ENCODE results near the gene ABCD2. TPM values are rescaled to one million over a fixed set of nuclear protein-coding genes. Genes with fewer than 3 reads are reported as not detected.
"Not testable (repeated sequence)": the region's sequence is repeated elsewhere in the genome, so short reads cannot be mapped to it uniquely, and the experiment has no call there.

ABCD2 gene
- polyA plus RNA-seq, 1 experiment = not detected

DNA sequence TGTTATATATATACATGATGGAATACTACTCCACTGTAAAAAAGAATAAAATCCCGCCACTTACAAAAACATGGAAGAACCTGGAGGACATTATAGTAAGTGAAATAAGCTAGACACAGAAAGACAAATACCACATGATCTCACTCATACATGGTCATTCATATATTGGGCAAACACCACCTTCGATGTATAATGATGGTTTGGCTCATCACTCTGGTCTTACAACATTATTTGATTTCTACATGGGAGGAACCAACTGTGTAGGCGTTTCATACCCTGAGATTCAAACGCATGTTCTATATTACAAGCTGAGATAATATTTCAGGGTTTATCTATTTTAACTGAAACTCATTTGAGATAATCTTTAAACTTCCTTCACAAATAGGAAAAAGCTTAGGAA is 48.3 kb downstream of the ABCD2 start:
- CTCF ChIA-PET = no interaction called here
- POLR2A ChIA-PET = no interaction called here
- no peak for TF ChIP-seq CTCF (IDR thresholded peaks at IDR 0.05; ENCODE audit: insufficient read depth, low read depth, low read length)
- Histone ChIP-seq H3K4me3 (ENCODE audit: low read depth, low read length) (no peak overlapping the region), H3K27me3 (ENCODE audit: control insufficient read depth, insufficient read depth, low read length) (no peaks in the 10 kb centered on the region), H3K36me3 (ENCODE audit: control insufficient read depth, insufficient read depth, low read length) (no peaks in the 10 kb centered on the region)
- DNase-seq (ENCODE audit: low read depth) = no peak

DNA sequence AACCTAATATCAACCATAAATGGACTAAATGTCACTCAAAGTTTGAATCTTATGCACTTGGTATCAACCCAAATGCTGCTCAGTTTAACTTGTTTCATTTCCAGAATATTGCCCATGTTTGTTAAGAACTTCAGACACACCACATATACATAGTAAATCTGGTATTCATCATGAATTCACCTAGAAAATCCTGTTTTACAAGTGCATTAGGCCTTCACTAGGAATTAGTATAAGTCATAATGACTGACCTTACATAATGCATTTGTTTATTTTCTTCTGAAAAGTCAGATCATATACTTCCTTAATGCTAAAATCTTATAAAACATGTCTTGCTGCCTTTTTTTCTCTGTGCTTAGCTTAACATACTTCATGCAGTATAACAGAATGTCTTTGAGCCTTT is 66.1 kb downstream of the ABCD2 start:
- TF ChIP-seq CTCF (IDR thresholded peaks at IDR 0.05; ENCODE audit: insufficient read depth, low read depth, low read length) = no peak
- ChIA-PET CTCF (no interaction called here), POLR2A (no interaction called here)
- Histone ChIP-seq H3K36me3 (ENCODE audit: control insufficient read depth, insufficient read depth, low read length) (no peaks in the 10 kb centered on the region), H3K27me3 (ENCODE audit: control insufficient read depth, insufficient read depth, low read length) (no peaks in the 10 kb centered on the region), H3K4me3 (ENCODE audit: low read depth, low read length) (no peak overlapping the region)
- DNase-seq (ENCODE audit: low read depth) = no peak

GRCh38 chr12:39544211-39544610 is 75.4 kb downstream of the ABCD2 start:
- CTCF ChIA-PET = interaction anchor here (1.8 kb wide), 1 partner anchor 179 kb away, joined by 4 read pairs; no protein-coding TSS in a partner anchor
- DNase-seq (ENCODE audit: low read depth); H3K36me3 ChIP-seq (ENCODE audit: control insufficient read depth, insufficient read depth, low read length); H3K27me3 ChIP-seq (ENCODE audit: control insufficient read depth, insufficient read depth, low read length); H3K4me3 ChIP-seq (ENCODE audit: low read depth, low read length); POLR2A ChIA-PET: not testable (repeated sequence)

- ChIA-PET CTCF (no interaction called here), POLR2A (no interaction called here)
- no peak overlapping the region for H3K4me3 ChIP-seq (ENCODE audit: low read depth, low read length)
- no peak for TF ChIP-seq CTCF (IDR thresholded peaks at IDR 0.05; ENCODE audit: insufficient read depth, low read depth, low read length)
- DNase-seq (ENCODE audit: low read depth) = no peak
- no peaks in the 10 kb centered on the region for H3K27me3 ChIP-seq (ENCODE audit: control insufficient read depth, insufficient read depth, low read length)
- no peaks in the 10 kb centered on the region for H3K36me3 ChIP-seq (ENCODE audit: control insufficient read depth, insufficient read depth, low read length)
Observed at GRCh38 chr12:39541471-39541870, 78.1 kb downstream of the ABCD2 start.

- POLR2A ChIA-PET = no interaction called here
- H3K4me3 ChIP-seq (ENCODE audit: low read depth, low read length) = no peak overlapping the region
- TF ChIP-seq CTCF (IDR thresholded peaks at IDR 0.05; ENCODE audit: insufficient read depth, low read depth, low read length) = no peak
- DNase-seq (ENCODE audit: low read depth) = no peak
- H3K27me3 ChIP-seq (ENCODE audit: control insufficient read depth, insufficient read depth, low read length) = no peaks in the 10 kb centered on the region
- CTCF ChIA-PET = no interaction called here
- H3K36me3 ChIP-seq (ENCODE audit: control insufficient read depth, insufficient read depth, low read length) = no peaks in the 10 kb centered on the region
Observed at GRCh38 chr12:39538679-39539104, 80.9 kb downstream of the ABCD2 start.

DNA sequence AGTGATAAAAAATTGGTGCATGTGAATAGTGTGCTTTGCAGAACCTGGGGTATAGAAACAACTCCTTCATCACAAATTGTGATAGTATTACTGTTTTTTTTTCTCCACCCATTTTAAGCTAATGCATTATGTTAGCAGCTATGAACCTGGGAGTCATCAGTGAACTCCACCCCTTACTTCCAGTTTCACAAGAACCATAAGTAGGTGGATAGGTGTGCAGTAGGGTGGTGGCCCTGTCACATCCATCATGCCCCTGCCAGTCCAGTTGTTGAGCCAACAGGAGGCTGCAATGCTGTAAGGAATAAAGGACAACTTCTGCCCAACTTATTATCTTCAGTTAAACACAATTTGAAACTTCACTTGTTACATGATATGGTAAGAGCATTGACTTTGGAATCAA is 85.7 kb downstream of the ABCD2 start:
- H3K36me3 ChIP-seq (ENCODE audit: control insufficient read depth, insufficient read depth, low read length) = no peaks in the 10 kb centered on the region
- DNase-seq (ENCODE audit: low read depth) = no peak
- TF ChIP-seq CTCF (IDR thresholded peaks at IDR 0.05; ENCODE audit: insufficient read depth, low read depth, low read length) = no peak
- no peak overlapping the region for H3K4me3 ChIP-seq (ENCODE audit: low read depth, low read length)
- POLR2A ChIA-PET = no interaction called here
- CTCF ChIA-PET = no interaction called here
- H3K27me3 ChIP-seq (ENCODE audit: control insufficient read depth, insufficient read depth, low read length) = no peaks in the 10 kb centered on the region

Data from BJ (cell line).